ENCODE measurements around the gene GABRB2.

GRCh38 chr5:161301586-161301985, 244.9 kb downstream of the GABRB2 start:
- no peak for TF ChIP-seq CTCF (IDR thresholded peaks at IDR 0.05; ENCODE audit: insufficient read depth, low read depth, low read length)
- TF ChIP-seq EZH2 (IDR thresholded peaks at IDR 0.05; ENCODE audit: insufficient read depth, low read length) = no peak

Measured in astrocyte (in vitro differentiated cells and primary cell).